Right atrium auricular region (tissue), 2 donors: ENCODE data around the gene FAF1. TPM values are rescaled to one million over a fixed set of nuclear protein-coding genes. Genes with fewer than 3 reads are reported as not detected.

Experiments
- DNase-seq: peaks from one replicate; pipeline ENCODE4 v3.0.0-alpha.2; 2019; ENCODE audit warnings: low spot score
- H3K27ac ChIP-seq, 2 donors: fragments of 200-600 bp; sonication (generic); 1 replicate in 1 of 2; 2 replicates in 1 of 2; pipeline ENCODE4 v1.5.1; 2016 to 2019
- H3K27me3 ChIP-seq, 2 donors: fragments of 200-600 bp; sonication (generic); one replicate each; pipeline versions ENCODE4 v1.5.1 to v1.6.0; 2017 to 2019
- H3K36me3 ChIP-seq: fragments of 200-600 bp; sonication (generic); one replicate; pipeline ENCODE4 v1.5.1; 2016
- H3K4me1 ChIP-seq, 2 donors: fragments of 200-600 bp; sonication (generic); one replicate each; pipeline versions ENCODE4 v1.5.1 to v1.6.0; 2017 to 2019
- H3K4me3 ChIP-seq, 2 donors: fragments of 200-600 bp; sonication (generic); 1 replicate in 1 of 2; 2 replicates in 1 of 2; pipeline ENCODE4 v1.5.1; 2017 to 2019; ENCODE audit warnings: mild to moderate bottlenecking in 1 of 2, moderate library complexity in 1 of 2
- H3K9me3 ChIP-seq, 2 donors: fragments of 200-600 bp; sonication (generic); one replicate each; pipeline ENCODE4 v1.5.1; 2019
- total RNA-seq, 2 donors: library from RNA; depleted of rRNA; stranded (reverse); fragments of >200 nt; gene quantifications; one replicate each; pipeline ENCODE4 v1.1.0, GENCODE V29; 2016
- TF ChIP-seq, protein P1 (sequence below), 2 donors: fragments of 200-600 bp; sonication (generic); IDR thresholded peaks; one replicate each; pipeline ENCODE4 v1.5.1; 2019; ENCODE audit warnings: antibody characterized with exemption in 2 of 2

Gene FAF1
- total RNA-seq, 2 donors from 2014 or later: 36.1 to 68.8 TPM

DNA sequence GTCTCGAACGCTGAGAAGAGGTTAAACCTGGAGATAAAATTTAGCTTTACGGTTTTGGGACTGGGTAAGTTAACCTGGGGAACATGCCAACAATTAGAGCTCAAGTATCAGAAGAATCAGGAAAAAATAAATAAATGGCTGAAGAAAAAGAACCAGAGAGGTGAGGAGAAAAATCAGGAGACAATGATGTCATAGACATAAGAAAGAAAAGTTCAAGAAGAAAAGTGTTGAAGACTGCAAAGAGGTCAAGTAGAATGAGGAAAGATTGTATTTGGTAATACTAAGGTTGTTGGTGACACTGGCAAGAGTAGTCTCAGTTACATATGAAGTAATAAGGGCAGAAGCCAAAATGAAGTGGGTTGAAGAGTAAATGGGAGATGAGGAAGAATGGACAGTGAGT, 36.0 kb upstream of the FAF1 start:
- no peak overlapping the region for H3K4me3 ChIP-seq
- H3K27ac ChIP-seq: no peak overlapping the region
- no peaks in the 10 kb centered on the region for H3K4me1 ChIP-seq
- H3K27me3 ChIP-seq: no peaks in the 10 kb centered on the region
- H3K9me3 ChIP-seq: no peaks in the 10 kb centered on the region
- TF ChIP-seq, protein P1, sequence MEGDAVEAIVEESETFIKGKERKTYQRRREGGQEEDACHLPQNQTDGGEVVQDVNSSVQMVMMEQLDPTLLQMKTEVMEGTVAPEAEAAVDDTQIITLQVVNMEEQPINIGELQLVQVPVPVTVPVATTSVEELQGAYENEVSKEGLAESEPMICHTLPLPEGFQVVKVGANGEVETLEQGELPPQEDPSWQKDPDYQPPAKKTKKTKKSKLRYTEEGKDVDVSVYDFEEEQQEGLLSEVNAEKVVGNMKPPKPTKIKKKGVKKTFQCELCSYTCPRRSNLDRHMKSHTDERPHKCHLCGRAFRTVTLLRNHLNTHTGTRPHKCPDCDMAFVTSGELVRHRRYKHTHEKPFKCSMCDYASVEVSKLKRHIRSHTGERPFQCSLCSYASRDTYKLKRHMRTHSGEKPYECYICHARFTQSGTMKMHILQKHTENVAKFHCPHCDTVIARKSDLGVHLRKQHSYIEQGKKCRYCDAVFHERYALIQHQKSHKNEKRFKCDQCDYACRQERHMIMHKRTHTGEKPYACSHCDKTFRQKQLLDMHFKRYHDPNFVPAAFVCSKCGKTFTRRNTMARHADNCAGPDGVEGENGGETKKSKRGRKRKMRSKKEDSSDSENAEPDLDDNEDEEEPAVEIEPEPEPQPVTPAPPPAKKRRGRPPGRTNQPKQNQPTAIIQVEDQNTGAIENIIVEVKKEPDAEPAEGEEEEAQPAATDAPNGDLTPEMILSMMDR (IDR thresholded peaks at IDR 0.05): no peak
- no peaks in the 10 kb centered on the region for H3K36me3 ChIP-seq
- DNase-seq: no peak

DNA sequence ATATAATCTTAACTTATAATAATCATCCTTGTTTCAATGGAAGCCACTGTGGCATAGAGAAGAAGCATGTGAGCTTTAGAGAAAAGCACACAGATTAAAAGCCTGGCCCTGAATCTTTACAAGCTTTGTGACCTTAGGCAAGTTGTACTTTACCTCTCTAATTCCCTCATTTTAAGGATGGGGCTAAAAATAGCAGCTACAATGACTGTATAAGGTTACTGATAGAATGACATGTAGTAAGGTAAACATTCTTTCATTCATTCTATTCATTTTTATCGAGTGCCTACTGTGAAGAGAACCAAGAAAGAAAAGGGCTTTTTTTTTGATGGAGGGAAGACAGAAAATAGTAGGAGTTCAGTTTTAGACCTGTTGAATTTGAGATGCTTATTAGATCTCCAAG, 35.6 kb upstream of the FAF1 start:
- Histone ChIP-seq H3K4me3 (no peak overlapping the region), H3K9me3 (no peaks in the 10 kb centered on the region), H3K4me1 (no peaks in the 10 kb centered on the region), H3K27me3 (no peaks in the 10 kb centered on the region), H3K36me3 (no peaks in the 10 kb centered on the region), H3K27ac (no peak overlapping the region)
- TF ChIP-seq, protein P1 (IDR thresholded peaks at IDR 0.05): no peak
- no peak for DNase-seq

DNA sequence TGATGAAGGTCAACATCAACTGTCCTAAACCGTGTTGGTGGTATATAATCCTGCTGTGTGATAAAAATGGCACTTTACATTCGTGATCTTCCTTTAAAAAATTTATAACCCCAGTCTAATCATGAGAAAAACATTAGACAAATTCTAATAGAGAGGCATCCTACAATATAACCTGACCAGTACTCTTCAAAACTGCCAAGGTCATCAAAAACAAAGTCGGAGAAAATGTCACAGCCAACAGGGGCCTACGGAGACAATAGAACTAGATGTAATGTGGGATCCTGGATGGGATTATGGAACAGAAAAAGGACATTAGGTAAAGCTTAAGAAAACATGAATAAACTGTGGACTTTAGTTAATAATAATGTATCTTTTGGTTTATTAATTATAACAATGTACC, 34.9 kb upstream of the FAF1 start:
- H3K27ac ChIP-seq: no peak overlapping the region
- no peaks in the 10 kb centered on the region for H3K36me3 ChIP-seq
- TF ChIP-seq, protein P1 (IDR thresholded peaks at IDR 0.05): no peak
- no peak for DNase-seq
- no peak overlapping the region for H3K4me3 ChIP-seq
- no peaks in the 10 kb centered on the region for H3K9me3 ChIP-seq
- H3K4me1 ChIP-seq: no peaks in the 10 kb centered on the region
- no peaks in the 10 kb centered on the region for H3K27me3 ChIP-seq

DNA sequence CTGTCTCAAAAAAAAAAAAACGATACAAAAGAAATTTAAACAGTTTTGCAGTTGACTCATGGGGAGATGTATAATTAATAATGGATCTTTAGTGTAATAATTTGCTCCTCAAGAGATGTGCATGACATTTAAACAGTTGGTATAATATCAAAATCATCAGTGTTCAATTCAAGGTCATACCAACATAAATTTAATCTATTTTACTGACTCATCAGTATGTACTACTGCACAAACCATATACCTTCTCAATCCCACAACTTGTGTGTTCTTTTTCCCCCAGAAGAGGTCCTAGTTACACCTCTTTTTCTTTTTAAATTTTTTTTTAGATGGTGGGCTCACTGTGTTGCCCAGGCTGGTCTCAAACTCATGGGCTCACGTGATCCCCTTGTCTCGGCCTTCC, 33.6 kb upstream of the FAF1 start:
- no peak for DNase-seq
- no peaks in the 10 kb centered on the region for H3K9me3 ChIP-seq
- H3K4me1 ChIP-seq: no peaks in the 10 kb centered on the region
- H3K4me3 ChIP-seq: no peak overlapping the region
- TF ChIP-seq, protein P1 (IDR thresholded peaks at IDR 0.05): no peak
- no peaks in the 10 kb centered on the region for H3K27me3 ChIP-seq
- no peaks in the 10 kb centered on the region for H3K36me3 ChIP-seq
- H3K27ac ChIP-seq: no peak overlapping the region

DNA sequence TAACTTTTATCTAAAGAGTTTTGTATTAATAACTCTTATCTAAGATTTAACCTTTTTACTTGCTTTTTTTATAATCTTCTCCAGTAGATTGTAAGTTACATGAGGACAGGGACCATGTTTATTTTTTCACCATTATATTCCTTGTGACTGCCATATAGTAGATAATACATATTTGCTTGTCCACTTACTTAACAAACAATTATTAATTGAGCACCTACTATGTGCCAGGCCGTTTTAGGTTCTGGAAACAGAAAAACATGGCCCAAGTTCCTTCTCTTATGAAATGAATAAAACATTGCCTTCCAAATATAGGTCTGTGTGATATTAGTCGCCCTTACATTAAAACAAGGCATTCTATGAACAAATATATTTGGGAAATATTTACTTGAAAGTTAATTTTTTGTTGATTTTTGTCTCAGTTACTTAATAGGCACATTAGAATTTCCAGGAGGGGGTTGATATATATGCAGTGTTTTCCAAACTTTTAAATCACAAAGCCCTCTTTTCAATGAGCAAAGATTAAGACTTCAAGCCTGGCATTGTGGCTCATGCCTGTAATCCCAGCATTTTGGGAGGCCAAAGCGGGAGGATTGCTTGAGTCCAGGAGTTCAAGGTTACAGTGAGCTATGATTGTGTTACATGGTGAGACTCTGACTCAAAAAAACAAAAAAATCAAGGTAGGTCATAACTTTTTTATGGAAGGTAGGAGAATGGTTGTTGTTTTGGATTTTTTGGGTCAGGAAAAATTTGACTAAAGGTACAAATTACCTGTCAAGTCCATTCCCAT, 32.7 kb upstream of the FAF1 start:
- no peak for DNase-seq
- Histone ChIP-seq H3K4me3 (no peak overlapping the region), H3K36me3 (no peaks in the 10 kb centered on the region), H3K27ac (no peak overlapping the region), H3K27me3 (no peaks in the 10 kb centered on the region), H3K4me1 (no peaks in the 10 kb centered on the region), H3K9me3 (no peaks in the 10 kb centered on the region)
- TF ChIP-seq, protein P1 (IDR thresholded peaks at IDR 0.05): no peak

DNA sequence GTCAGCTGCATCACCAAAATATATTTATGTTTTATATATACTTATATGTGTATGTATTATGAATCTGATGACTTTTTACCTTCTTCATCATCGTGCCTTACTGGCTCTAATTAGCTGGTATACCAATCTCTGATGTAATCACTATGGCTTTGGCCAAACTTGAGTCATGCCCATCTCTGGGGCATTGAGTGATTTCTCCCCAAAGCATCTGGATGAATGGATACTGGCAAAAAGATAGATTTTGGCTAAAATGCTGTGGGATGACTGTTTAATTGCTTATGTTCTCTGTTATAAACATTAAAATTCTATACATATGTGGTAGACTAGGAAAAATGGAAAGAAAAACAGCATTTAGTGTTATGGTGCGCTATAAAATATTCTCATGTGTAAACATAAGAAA, 29.6 kb upstream of the FAF1 start:
- no peaks in the 10 kb centered on the region for H3K27me3 ChIP-seq
- no peak overlapping the region for H3K4me3 ChIP-seq
- DNase-seq: no peak
- no peak overlapping the region for H3K27ac ChIP-seq
- no peaks in the 10 kb centered on the region for H3K36me3 ChIP-seq
- H3K9me3 ChIP-seq: no peaks in the 10 kb centered on the region
- no peaks in the 10 kb centered on the region for H3K4me1 ChIP-seq
- TF ChIP-seq, protein P1 (IDR thresholded peaks at IDR 0.05): no peak
